Measurements from ENCODE around the gene FARSA. TPM values are rescaled to one million over a fixed set of nuclear protein-coding genes. Genes with fewer than 3 reads are reported as not detected.

FARSA gene
- total RNA-seq, 1 donor from 2014 or later = 44.2 TPM

DNA sequence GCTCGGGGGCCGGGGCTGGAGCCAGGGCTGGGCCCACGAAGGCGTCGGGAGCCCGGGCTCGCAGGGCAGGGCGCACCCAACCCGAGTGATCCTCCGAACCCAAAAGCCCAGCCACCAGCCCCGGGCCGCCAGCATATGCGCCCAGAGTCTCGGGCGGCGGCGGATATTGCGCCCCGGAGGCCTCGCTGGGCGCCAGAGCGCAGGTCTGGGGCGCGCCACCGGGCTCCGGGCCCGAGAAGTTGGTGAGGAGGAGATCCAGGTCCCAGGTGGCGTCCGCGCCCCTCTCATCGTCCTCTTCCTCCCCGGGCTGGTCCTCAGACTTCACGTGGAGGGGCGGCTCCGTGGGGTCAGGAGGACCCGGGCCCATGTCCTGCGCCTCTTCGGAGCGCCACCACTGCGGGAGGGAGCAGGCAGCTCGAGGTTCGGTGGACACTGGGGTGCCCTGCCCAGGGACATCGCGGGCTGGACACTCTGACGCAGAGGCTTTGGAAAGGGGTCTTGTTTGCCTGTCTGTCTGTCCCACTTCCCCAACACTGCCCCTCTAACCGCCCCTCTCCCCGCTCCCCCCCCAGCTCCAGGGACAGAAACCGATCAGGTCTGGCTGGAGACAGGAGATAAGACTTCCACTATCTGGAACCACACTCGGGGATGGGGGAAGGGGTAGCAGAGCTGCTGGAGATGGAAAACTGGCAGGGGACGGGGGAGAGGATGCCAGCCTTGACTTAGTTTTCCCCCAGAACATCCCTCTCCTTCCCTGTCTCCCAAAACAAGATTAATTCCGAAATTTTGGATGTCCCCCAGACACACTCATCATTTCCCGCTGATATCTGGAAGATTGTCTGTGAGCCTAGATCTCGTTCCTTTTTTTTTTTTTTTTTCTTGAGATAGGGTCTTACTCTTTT, 47.5 kb downstream of the FARSA start:
- no peak overlapping the region for H3K27ac ChIP-seq
- peaks cover 8% of the 10 kb centered on the region for H3K9me3 ChIP-seq
- intact Hi-C loops (cut with DNase I) = no loop called here
- no peak for TF ChIP-seq POLR2A (IDR thresholded peaks at IDR 0.05)
- TF ChIP-seq POLR2AphosphoS5 (IDR thresholded peaks at IDR 0.05; ENCODE audit: insufficient read depth in 1 of 2, low read depth in 1 of 2) = no peak
- TF ChIP-seq CTCF (IDR thresholded peaks at IDR 0.05) = no peak
- DNase-seq (ENCODE audit: extremely low spot score in 2 of 2) = no peak
- no peaks in the 10 kb centered on the region for H3K27me3 ChIP-seq
- peaks cover 16% of the 10 kb centered on the region for H3K4me1 ChIP-seq
- peak overlapping the region; percentile 27 to 29 for H3K4me3 ChIP-seq
- no peaks in the 10 kb centered on the region for H3K36me3 ChIP-seq

DNA sequence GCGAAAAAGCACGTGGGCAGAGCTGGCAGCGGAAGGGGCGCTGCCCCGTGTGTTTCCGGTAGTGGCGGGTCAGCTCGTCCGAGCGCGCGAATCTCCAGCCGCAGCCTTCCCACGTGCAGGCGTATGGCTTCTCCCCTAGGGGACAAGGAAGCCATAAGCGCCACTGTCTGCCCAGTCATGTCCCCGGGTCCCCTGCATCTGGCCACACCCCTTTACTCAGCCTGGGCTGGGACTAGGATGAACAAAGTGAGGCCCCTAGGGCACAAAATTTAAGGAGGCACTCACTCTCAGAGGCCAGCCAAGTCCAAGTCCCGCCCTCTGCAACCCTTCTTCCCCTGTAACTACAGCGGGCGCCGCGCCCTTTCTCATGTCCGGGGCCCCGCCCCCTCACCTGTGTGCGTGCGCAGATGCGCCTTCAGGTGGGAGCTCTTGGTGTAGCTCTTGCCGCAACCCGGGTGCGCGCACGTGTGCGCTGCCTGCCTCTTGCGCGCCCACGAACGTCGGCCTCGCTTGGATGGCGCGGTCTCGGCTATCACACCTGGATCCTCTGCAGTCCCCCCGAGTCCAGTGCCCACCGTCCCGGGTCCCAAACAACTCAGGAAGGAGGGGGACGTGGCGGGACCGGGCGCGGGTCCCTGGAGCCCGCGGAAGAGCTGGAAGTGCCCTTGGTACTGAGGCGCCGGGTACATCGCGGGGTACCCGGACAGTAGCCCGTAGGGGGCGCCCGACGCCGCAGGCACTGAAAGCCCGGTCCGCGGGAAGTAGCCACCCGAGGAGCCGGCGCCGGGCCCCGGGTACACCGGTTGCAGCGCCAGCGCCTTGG, 48.4 kb downstream of the FARSA start:
- Histone ChIP-seq H3K4me3 (peak overlapping the region; percentile 27 to 29), H3K27ac (no peak overlapping the region)
- intact Hi-C loops (cut with DNase I) = no loop called here

DNA sequence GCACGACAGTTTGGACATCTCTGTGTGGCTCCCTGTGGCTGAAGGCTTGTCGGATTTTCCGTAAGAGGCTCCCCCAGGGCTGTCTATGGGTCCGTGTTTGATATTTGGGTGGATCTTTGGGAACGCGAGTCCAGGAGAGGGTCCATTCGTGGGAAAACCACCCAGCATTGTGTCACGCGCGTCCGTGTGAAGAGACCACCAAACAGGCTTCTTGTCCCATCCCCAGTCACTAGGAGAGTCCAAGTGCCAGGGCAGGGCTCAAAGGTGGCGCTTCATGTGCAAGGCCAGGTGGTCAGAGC, 48.9 kb downstream of the FARSA start:
- H3K36me3 ChIP-seq = no peaks in the 10 kb centered on the region
- intact Hi-C loops (cut with DNase I) = no loop called here
- H3K9me3 ChIP-seq = peaks cover 8% of the 10 kb centered on the region
- no peak for DNase-seq (ENCODE audit: extremely low spot score in 2 of 2)
- H3K27me3 ChIP-seq = no peaks in the 10 kb centered on the region
- H3K4me3 ChIP-seq = peak overlapping the region in 1 of 2 donors; percentile 29
- TF ChIP-seq CTCF (IDR thresholded peaks at IDR 0.05) = no peak
- no peak for TF ChIP-seq POLR2AphosphoS5 (IDR thresholded peaks at IDR 0.05; ENCODE audit: insufficient read depth in 1 of 2, low read depth in 1 of 2)
- TF ChIP-seq POLR2A (IDR thresholded peaks at IDR 0.05) = no peak
- H3K4me1 ChIP-seq = peaks cover 25% of the 10 kb centered on the region
- H3K27ac ChIP-seq = no peak overlapping the region

More for the DNA sequence above, 48.4 kb downstream of the FARSA start:
- Histone ChIP-seq H3K4me1 (peaks cover 25% of the 10 kb centered on the region), H3K9me3 (peaks cover 8% of the 10 kb centered on the region), H3K27me3 (no peaks in the 10 kb centered on the region), H3K36me3 (no peaks in the 10 kb centered on the region)
- DNase-seq (ENCODE audit: extremely low spot score in 2 of 2) = no peak
- TF ChIP-seq CTCF (IDR thresholded peaks at IDR 0.05) = peak in 2 of 3 experiments; percentile 15 to 36
- TF ChIP-seq POLR2A (IDR thresholded peaks at IDR 0.05) = peak in 1 of 2 donors; percentile 9
- TF ChIP-seq POLR2AphosphoS5 (IDR thresholded peaks at IDR 0.05; ENCODE audit: insufficient read depth in 1 of 2, low read depth in 1 of 2) = peak; percentile 31 to 54

- Histone ChIP-seq H3K4me1 (peaks cover 25% of the 10 kb centered on the region), H3K27me3 (no peaks in the 10 kb centered on the region), H3K36me3 (no peaks in the 10 kb centered on the region), H3K27ac (no peak overlapping the region), H3K4me3 (no peak overlapping the region), H3K9me3 (peaks cover 8% of the 10 kb centered on the region)
- DNase-seq (ENCODE audit: extremely low spot score in 2 of 2) = no peak
- TF ChIP-seq POLR2AphosphoS5 (IDR thresholded peaks at IDR 0.05; ENCODE audit: insufficient read depth in 1 of 2, low read depth in 1 of 2) (no peak), CTCF (IDR thresholded peaks at IDR 0.05) (no peak), POLR2A (IDR thresholded peaks at IDR 0.05) (no peak)
- intact Hi-C loops (cut with DNase I) = no loop called here
Observed at GRCh38 chr19:12884202-12884601, 49.3 kb downstream of the FARSA start.
